ENCODE measurements around the gene NUTM2G.
"Not testable (repeated sequence)": the region's sequence is repeated elsewhere in the genome, so short reads cannot be mapped to it uniquely, and the experiment has no call there.

The NUTM2G gene, protein sequence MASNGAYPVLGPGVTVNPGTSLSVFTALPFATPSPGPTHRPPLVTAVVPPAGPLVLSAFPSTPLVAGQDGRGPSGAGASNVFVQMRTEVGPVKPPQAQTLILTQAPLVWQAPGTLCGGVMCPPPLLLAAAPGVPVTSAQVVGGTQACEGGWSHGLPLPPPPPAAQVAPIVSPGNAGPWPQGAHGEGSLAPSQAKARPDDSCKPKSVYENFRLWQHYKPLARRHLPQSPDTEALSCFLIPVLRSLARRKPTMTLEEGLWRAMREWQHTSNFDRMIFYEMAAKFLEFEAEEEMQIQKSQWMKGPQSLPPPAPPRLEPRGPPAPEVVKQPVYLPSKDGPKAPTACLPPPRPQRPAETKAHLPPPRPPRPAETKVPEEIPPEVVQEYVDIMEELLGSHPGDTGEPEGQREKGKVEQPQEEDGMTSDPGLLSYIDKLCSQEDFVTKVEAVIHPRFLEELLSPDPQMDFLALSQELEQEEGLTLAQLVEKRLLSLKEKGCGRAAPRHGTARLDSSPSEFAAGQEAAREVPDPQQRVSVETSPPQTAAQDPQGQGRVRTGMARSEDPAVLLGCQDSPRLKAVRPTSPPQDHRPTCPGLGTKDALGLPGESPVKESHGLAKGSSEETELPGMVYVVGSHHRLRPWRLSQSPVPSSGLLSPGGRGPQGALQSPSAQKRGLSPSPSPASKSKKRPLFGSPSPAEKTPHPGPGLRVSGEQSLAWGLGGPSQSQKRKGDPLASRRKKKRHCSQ

DNA sequence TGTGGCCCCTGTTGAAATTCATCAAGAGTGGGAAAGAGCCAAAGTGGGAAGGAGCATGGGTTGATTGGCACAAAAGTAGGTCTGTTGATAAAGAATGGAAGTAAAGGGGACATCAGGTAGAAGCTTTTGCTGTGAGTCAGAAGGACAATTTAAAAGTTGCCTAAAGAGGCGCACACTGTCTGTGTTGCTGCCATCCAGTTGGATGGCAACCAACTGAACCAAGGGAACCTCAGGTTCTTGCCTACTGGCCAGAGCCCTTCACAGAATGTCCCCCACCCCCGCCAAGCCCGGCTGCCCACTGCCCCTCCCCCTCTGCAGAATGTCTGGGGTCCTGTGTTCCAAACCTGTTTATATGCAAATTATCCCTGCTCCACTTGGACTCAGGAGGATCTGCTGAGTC is at the start of gene NUTM2G:
TSS of gene NUTM2G (plus strand) at position 301 of the 400 bp plus-strand sequence. CDS start 182 bp downstream, outside the sequence.
- not testable (repeated sequence) for DNase-seq (ENCODE audit: low read depth in 2 of 2, low spot score in 1 of 2)

DNA sequence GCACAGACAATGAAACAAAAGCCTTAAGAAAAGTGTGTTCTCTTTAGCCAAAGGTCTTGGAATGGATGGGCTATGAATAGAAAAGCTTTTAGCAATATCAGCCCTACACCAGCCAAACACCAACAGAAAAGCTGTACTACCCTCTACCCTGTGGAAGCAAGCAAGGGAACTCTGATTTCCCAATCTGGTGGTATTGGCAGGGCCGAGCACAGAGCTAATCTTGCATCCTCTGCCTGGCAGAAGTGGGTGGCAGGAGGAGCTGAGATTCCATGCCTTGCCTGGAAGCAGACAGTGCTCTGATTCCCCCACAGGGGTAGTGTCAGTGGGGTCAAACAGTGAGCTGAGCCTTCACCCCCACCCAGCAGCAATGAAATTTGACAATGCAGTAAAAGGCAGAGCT is 44.7 kb upstream of the NUTM2G start:
- no peak for DNase-seq (ENCODE audit: low read depth in 2 of 2, low spot score in 1 of 2)

DNA sequence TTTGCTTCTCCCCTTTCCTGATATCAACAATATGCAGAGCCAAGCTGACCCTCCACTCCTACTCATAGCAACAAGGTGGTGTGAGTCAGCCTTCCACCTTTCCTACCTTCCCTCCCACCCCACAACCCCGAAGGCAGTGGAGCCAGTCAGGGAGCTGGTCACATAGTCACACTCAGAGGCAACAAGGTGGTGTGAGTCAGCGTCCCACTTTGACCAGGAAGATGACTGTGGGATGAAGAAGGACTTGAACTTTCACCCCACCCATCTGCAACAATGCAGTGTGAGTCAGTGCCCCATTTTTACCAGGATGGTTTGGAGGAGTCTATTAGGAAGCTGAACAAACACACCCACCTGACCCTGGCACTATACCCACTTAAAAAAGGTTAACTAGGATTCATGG is 44.2 kb upstream of the NUTM2G start:
- no peak for DNase-seq (ENCODE audit: low read depth in 2 of 2, low spot score in 1 of 2)

DNA sequence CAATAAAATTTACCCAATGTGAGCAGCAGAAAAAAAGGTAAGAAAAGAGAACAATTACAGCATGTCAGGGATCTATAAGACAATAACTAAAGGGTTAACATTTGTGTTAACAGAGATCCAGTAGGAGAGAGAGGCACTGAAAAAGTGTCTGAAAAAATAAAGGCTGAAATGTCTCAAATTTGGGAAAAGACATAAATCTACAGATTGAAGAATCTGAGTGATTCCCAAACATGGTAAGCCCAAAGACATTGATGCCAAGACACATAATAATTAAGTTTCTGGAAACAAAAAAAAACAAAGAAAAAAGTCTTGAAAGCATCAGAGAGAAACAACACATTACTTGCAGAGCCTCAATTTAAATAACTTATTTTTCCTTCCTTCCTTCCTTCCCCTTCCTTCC is 43.2 kb upstream of the NUTM2G start:
- DNase-seq (ENCODE audit: low read depth in 2 of 2, low spot score in 1 of 2): no peak

DNA sequence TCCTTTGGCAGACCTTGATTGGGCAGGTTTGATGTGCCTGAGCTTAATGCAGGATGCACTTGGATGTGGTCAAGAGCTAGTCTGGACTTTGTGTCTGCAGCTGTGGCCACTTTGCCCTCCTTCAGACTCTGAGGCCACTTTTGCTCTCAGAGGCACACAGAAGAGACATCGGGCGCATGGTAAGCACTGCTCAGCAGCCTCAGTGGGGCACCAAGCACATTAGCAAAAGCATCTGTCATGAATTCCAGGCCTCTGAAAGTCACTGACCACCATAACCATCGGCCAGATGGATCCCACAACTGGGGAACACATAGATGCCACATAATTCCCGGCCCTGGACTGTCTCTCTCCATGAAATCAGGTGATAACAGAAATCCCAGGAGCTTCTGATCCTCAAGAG is 40.1 kb upstream of the NUTM2G start:
- no peak for DNase-seq (ENCODE audit: low read depth in 2 of 2, low spot score in 1 of 2)

DNA sequence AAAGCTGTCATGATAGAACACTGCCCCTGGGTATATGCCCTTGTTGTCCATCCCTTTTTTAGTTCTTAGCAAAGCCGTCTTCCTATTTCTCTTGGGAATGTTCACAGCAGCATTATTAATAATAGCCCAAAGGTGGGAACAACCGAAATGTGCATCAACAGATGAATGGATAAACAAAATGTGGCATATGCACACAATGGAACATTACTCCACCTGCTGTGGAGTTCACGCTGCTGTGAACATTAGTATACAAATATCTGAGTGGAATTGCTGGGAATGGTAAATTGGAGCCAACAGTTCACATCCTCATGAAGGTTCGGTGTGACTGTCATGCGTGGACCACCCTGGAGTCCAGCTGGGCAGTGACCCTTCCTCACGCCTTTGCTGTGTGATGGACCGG is 36.5 kb upstream of the NUTM2G start:
- no peak for DNase-seq (ENCODE audit: low read depth in 2 of 2, low spot score in 1 of 2)

DNA sequence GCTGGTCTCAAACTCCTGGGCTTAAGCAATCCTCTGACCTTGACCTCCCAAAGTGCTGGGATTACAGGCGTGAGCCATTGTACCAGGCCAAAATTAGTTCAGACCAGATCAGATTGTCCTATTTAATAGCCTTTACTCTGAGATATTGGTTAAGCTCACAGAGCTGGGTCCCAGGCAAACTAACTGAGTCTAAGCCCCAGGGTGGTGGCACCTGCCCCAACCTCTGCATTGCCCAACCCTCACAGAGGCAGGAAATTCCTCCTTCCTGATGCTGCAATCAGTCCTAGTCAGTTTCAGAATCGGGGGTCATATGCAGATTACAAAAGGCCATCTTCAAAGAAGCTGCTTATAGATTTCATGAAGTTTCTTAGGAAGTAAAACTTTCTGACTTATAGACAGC is 28.6 kb upstream of the NUTM2G start:
- not testable (repeated sequence) for DNase-seq (ENCODE audit: low read depth in 2 of 2, low spot score in 1 of 2)

DNA sequence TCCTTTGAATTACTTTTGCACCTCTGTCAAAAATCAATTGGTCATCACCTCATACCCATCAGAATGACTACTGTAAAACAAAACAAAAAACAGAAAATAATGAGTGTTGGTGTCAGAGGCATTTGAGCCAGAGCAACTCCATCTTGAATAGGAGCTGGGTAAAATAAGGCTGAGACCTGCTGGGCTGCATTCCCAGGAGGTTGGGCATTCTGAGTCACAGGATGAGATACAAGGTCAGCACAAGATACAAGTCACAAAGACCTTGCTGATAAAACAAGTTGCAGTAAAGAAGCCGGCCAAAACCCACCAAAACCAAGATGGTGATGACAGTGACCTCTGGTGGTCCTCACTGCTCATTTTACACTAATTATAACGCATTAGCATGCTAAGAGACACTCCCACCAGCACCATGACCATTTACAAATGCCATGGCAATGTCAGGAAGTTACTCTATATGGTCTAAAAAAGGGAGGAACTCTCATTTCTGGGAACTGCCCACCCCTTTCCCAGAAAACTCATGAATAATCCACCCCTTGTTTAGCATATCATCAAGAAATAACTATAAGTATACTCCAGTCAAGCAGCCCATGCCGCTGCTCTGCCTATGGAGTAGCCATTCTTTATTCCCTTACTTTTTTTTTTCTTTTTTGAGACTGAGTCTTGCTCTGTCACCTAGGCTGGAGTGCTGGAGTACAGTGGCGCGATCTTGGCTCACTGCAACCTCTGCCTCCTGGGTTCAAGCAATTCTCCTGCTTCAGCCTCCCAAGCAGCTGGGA is 23.5 kb upstream of the NUTM2G start:
- DNase-seq (ENCODE audit: low read depth in 2 of 2, low spot score in 1 of 2): not testable (repeated sequence)

DNA sequence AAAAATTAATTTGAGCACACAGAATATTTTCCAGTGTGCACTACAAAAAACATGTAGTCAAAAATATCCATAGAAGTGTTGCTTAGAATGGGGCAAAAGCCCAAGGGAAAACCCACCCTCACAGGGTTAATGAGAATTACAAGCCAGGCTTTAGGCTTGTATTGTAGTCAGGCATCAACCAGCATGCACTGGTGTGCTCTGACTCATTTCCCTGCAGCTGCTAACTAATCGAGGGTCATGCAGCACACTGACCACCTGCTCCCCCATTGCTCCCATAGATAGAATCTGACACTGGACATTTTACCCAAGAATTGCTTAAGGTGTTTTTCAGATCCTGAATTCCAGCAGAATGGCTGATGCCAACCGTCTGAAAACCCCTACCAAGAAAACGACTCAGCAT is 20.2 kb upstream of the NUTM2G start:
- not testable (repeated sequence) for DNase-seq (ENCODE audit: low read depth in 2 of 2, low spot score in 1 of 2)

DNA sequence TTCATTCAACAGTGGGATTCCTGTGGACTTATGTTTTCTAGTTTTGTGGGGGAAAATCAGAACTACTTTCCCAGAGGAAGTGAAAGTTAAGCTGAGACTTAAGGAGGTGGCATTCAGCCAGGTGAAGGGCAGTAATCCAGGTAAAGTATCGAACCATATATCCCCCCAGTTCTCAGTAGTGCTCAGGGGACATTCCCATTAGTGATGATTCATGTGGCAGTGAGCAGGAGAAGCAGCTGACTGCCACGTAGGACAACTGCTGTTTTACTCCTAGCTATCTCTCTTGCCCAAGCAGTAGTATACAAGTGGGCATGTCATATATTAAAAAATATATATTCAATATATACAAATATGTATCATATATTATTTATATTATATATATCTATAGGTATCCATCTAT is 13.1 kb upstream of the NUTM2G start:
- DNase-seq (ENCODE audit: low read depth in 2 of 2, low spot score in 1 of 2): not testable (repeated sequence)

DNA sequence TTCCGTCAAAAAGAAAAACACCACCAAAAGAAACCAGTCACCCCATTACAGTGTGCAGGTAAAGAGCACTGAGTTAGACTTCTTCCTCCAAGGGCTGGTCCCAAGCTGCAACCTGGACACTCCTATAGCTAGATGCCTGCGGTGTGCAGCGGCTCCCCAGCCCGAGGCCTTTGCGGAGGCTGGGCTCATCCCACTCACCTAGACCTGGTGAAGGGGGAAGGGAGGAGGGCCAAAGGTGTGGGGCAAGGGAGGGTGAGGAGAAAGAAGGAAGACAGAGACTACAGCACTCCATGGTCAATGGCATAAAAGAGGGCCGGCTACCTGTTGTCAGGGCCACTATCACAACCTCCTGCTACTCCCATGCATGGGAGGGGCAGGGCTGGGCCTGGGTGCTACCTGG is 12.1 kb upstream of the NUTM2G start:
- not testable (repeated sequence) for DNase-seq (ENCODE audit: low read depth in 2 of 2, low spot score in 1 of 2)

DNA sequence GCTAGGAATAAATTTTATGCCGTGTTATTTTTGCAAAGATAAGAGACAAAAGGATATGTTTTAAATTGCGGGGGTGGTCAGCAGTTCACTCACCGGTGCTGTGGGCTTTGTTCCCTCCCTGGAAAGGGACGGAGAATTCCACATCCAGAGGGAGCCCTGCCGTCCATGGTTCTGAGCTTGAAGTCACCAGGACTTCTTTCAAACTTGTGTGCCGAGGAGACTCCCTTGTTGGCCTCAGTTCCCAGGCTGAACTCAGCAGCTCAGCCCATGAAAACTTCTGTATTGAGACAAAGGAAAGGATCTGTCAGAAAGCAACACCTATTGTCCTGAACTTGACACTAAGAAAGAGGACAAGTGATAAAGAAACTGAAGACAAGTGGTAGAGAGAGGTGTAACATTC is 10.1 kb upstream of the NUTM2G start:
- not testable (repeated sequence) for DNase-seq (ENCODE audit: low read depth in 2 of 2, low spot score in 1 of 2)

DNA sequence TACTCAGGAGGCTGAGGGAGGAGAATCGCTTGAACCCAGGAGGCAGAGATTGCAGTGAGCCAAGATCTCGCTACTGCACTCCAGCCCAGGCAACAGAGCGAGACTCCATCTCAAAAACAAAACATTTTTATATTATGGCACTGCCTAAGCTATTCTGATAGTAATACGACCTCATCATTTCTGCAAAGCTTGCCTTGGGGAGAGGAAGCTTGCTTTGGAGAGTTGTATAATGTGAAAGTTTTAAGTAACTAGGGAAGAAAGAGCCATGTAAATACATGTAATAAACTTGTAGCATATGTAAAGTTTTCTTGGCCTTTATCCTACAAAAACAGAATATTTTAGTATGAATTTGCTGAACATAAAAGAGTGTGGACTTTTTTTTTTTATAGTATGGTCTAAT is 7.8 kb upstream of the NUTM2G start:
- not testable (repeated sequence) for DNase-seq (ENCODE audit: low read depth in 2 of 2, low spot score in 1 of 2)

DNA sequence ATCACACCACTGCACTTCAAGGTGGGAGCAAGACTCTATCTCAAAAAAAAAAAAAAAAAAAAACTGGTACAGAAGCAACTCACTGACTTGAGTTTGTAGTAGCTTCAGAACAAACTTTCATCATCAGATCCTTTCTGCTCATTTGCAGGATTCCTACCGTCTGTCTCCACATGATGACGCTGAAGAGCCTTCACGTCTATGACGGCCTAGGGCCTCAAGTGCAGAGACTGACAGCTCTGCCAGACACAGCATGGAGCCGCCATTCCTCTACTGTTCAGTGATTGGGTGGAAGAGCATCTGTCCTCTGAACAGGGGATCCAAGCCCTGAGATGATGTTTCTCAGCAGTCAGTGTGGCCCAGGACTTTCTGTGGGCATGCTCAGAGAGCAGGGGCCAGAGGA is 3.1 kb upstream of the NUTM2G start:
- DNase-seq (ENCODE audit: low read depth in 2 of 2, low spot score in 1 of 2): not testable (repeated sequence)

DNA sequence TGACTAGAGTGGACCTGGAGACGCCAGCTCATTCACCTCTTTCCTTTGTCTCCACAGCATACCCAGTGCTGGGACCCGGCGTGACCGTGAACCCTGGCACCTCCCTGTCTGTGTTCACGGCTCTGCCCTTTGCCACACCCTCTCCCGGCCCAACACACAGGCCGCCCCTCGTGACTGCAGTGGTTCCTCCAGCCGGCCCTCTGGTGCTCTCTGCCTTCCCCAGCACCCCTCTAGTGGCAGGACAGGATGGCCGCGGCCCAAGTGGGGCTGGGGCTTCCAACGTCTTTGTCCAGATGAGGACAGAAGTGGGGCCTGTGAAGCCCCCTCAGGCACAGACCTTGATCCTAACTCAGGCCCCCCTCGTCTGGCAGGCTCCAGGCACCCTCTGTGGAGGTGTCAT is 3.0 kb downstream of the NUTM2G start:
- not testable (repeated sequence) for DNase-seq (ENCODE audit: low read depth in 2 of 2, low spot score in 1 of 2)

DNA sequence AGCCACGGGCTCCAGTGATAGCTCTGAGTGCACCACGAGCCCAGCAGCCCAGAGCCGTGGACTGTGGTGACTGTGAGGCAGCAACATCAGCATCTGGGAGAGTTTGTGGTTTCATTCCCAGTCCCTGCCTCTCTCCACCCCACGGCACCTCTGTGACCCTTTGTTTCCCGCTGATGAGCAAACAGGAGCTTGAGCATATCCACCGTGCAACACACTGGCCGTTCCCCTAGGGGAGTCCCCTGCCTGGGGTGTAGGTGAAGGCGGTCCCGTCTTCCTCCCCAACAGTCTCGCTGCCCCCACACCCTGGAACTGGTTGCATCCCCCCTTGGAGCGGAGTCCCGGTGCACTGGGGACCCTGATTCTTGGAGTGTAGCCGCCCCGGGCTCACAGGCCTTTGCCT is 5.5 kb downstream of the NUTM2G start:
- DNase-seq (ENCODE audit: low read depth in 2 of 2, low spot score in 1 of 2): not testable (repeated sequence)

DNA sequence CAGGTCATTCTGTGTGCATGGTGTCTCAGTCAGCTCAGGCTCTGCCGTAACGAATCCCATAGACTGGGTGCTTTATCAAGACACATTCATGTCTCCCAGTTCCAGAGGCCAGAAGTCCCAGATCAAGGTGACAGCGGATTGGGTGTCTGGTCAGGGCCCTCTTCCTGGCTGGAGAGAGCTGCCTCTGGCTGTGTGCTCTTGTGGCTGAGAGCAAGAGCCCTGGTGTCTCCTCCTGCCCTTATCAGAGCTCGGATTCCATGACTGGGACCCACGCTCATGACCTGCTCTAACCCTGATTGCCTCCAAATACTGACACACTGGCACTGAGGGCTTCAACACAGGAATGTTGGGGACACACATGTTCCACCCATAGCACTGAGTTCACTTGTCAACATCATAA is 6.1 kb downstream of the NUTM2G start:
- DNase-seq (ENCODE audit: low read depth in 2 of 2, low spot score in 1 of 2): not testable (repeated sequence)

DNA sequence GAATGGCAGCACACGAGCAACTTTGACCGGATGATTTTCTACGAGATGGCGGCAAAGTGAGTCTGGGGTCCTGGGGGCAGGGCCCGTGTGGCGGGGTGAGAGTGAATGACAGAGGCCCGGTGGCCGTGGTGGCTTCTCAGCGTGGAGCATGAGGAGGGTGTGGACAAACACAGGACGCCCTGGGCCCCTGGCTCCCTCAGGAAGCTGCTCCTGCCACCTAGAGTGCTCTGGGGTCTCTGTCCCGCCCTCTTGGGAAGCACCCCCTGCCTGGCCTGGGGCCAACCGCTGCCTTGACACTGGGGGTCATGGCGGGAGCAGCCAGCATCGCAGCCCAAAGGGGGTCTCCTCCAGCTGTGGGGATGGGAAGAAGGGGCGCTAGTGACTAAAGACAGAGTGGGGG is 6.8 kb downstream of the NUTM2G start:
- not testable (repeated sequence) for DNase-seq (ENCODE audit: low read depth in 2 of 2, low spot score in 1 of 2)

DNA sequence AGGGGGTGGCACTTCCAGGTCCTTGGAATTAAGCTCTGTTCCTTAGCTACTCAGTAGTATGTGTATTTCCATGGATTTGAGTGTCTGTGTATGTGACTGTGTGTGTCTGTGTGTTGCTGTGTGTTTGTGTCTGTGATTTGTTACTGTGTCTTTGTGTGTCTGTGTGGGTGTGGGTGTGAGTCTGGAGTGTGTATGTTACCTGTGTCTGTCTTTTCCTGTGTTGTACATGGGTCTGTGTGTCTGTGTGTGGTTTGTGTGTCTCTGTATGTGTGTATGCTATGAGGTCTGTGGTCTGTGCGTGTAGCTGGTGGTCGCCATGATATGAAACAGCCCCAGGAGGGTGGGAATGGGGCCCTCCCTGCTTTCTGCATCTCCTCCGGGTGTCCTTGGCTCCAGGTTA is 8.8 kb downstream of the NUTM2G start:
- not testable (repeated sequence) for DNase-seq (ENCODE audit: low read depth in 2 of 2, low spot score in 1 of 2)

DNA sequence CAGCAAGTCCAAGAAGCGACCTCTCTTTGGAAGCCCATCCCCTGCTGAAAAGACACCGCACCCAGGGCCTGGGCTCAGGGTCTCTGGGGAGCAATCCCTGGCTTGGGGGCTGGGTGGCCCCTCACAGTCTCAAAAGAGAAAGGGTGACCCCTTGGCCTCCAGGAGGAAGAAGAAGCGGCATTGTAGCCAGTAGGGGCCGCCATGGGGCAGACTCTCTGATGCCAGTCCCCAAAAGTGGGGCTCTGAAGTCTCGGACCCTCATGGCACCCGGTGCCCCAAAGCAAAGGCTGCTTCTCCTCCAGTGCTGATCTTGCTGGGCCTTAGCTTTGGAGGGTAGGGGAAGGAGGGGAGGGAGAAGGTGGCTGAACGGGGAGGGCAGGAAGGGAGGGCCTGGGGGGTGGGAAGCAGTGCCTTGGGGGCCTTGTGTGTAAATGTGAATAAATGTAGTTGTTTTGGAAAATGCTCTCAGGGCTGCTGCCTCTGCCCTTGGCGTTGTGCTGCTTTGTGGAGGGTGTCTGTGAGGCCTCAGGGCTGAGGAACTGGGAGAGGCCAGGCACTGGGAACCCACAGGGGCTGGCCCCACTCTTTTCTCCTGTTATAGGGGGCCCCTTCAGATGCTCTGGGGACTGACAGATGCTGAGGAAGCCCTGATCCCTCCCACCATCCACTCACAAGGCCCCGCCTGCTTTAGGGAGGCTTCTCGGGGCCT is 10.5 kb downstream of the NUTM2G start:
- not testable (repeated sequence) for DNase-seq (ENCODE audit: low read depth in 2 of 2, low spot score in 1 of 2)

DNA sequence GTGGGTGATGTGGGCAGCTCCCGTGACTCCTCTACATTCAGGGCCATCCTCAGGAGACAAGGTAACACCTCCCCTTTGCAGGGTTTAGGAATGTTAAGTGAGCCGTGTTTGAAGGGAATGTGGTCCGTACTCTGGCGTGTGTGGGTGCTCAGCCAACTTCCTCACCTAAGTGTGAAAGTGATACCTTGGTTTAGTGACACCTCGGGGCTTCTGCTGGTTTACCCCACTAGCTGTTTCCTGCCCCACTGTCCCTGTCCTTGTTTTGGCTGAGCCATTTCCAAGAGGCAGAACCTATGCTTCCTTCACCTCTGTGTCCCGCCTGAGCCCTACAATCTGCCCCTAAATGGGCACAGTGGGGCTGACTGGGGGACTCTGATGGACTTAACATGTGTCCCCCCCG is 12.3 kb downstream of the NUTM2G start:
- DNase-seq (ENCODE audit: low read depth in 2 of 2, low spot score in 1 of 2): not testable (repeated sequence)
